Measurements from ENCODE around the gene RGR. TPM values are rescaled to one million over a fixed set of nuclear protein-coding genes. Genes with fewer than 3 reads are reported as not detected.

The RGR gene
- polyA plus RNA-seq, 1 donor (not counting 4 experiments of a cell fraction or from before 2014, with no cell fraction given) = not detected

- TF ChIP-seq CTCF (optimal IDR thresholded peaks at IDR 0.05 in 1 of 3, IDR thresholded peaks at IDR 0.05 in 1 of 3, conservative IDR thresholded peaks at IDR 0.05 in 1 of 3; ENCODE audit: extremely low read depth in 1 of 3, insufficient read depth in 2 of 3, low read length in 3 of 3) (no peak), EZH2 (IDR thresholded peaks at IDR 0.05; ENCODE audit: low read length) (no peak)
- Histone ChIP-seq H3K9me1 (ENCODE audit: control insufficient read depth, extremely low read depth, insufficient read depth, low read length) (no peaks in the 10 kb centered on the region), H3K4me2 (ENCODE audit: control insufficient read depth, extremely low read depth, insufficient read depth, low read depth, low read length) (no peak overlapping the region), H3K36me3 (ENCODE audit: control insufficient read depth in 2 of 2, extremely low read depth in 1 of 2, insufficient read depth in 2 of 2, low read length in 2 of 2) (no peaks in the 10 kb centered on the region), H3K9ac (ENCODE audit: control insufficient read depth, extremely low read depth, insufficient read depth, low read length) (no peak overlapping the region), H3K27me3 (ENCODE audit: control insufficient read depth, extremely low read depth, insufficient read depth, low read length) (peaks cover 26% of the 10 kb centered on the region), H3K4me3 (ENCODE audit: control insufficient read depth in 2 of 3, extremely low read depth in 1 of 3, insufficient read depth in 2 of 3, low read depth in 1 of 3, low read length in 3 of 3) (no peak overlapping the region), H3K79me2 (ENCODE audit: control insufficient read depth, insufficient read depth, low read length) (no peaks in the 10 kb centered on the region), H3K27ac (ENCODE audit: control insufficient read depth, insufficient read depth, low read length) (no peak overlapping the region), H3K9me3 (ENCODE audit: control insufficient read depth, low read depth, low read length) (no peaks in the 10 kb centered on the region), H4K20me1 (ENCODE audit: control insufficient read depth, extremely low read depth, insufficient read depth, low read length) (no peaks in the 10 kb centered on the region), H2AFZ (ENCODE audit: control insufficient read depth, low read length) (no peak overlapping the region), H3K4me1 (ENCODE audit: control insufficient read depth, extremely low read depth, insufficient read depth, low read length) (no peaks in the 10 kb centered on the region)
- dilution Hi-C loops (cut with MboI; ENCODE audit: extremely low pct_ligation_motif_present, low sequenced_read_pairs) = loop anchor here (10.0 kb wide), 1 partner anchor 56 kb away; no protein-coding TSS in a partner anchor
- DNase-seq (ENCODE audit: low read depth, low spot score) = no peak
- FAIRE-seq = no peak
These were observed 43.6 kb upstream of the RGR start for GRCh38 chr10:84201244-84201606.

- H3K9me1 ChIP-seq (ENCODE audit: control insufficient read depth, extremely low read depth, insufficient read depth, low read length) = no peaks in the 10 kb centered on the region
- H3K9me3 ChIP-seq (ENCODE audit: control insufficient read depth, low read depth, low read length) = no peaks in the 10 kb centered on the region
- dilution Hi-C loops (cut with MboI; ENCODE audit: extremely low pct_ligation_motif_present, low sequenced_read_pairs) = loop anchor here (10.0 kb wide), 1 partner anchor 57 kb away; no protein-coding TSS in a partner anchor
- no peak for TF ChIP-seq CTCF (optimal IDR thresholded peaks at IDR 0.05 in 1 of 3, IDR thresholded peaks at IDR 0.05 in 1 of 3, conservative IDR thresholded peaks at IDR 0.05 in 1 of 3; ENCODE audit: extremely low read depth in 1 of 3, insufficient read depth in 2 of 3, low read length in 3 of 3)
- H3K4me1 ChIP-seq (ENCODE audit: control insufficient read depth, extremely low read depth, insufficient read depth, low read length) = no peaks in the 10 kb centered on the region
- H3K27me3 ChIP-seq (ENCODE audit: control insufficient read depth, extremely low read depth, insufficient read depth, low read length) = peaks cover 22% of the 10 kb centered on the region
- H3K36me3 ChIP-seq (ENCODE audit: control insufficient read depth in 2 of 2, extremely low read depth in 1 of 2, insufficient read depth in 2 of 2, low read length in 2 of 2) = no peaks in the 10 kb centered on the region
- no peak for DNase-seq (ENCODE audit: low read depth, low spot score)
- H3K9ac ChIP-seq (ENCODE audit: control insufficient read depth, extremely low read depth, insufficient read depth, low read length) = no peak overlapping the region
- no peaks in the 10 kb centered on the region for H4K20me1 ChIP-seq (ENCODE audit: control insufficient read depth, extremely low read depth, insufficient read depth, low read length)
- no peak for FAIRE-seq
- H3K79me2 ChIP-seq (ENCODE audit: control insufficient read depth, insufficient read depth, low read length) = no peaks in the 10 kb centered on the region
- no peak overlapping the region for H3K4me2 ChIP-seq (ENCODE audit: control insufficient read depth, extremely low read depth, insufficient read depth, low read depth, low read length)
- H3K27ac ChIP-seq (ENCODE audit: control insufficient read depth, insufficient read depth, low read length) = no peak overlapping the region
- H2AFZ ChIP-seq (ENCODE audit: control insufficient read depth, low read length) = no peak overlapping the region
- H3K4me3 ChIP-seq (ENCODE audit: control insufficient read depth in 2 of 3, extremely low read depth in 1 of 3, insufficient read depth in 2 of 3, low read depth in 1 of 3, low read length in 3 of 3) = no peak overlapping the region
These were observed 43.2 kb upstream of the RGR start for GRCh38 chr10:84201682-84202081.

All from keratinocyte (primary cell).